HG02642 (cell line): Measurements from ENCODE around the gene HSPA4.

ENCODE experiments used
- ATAC-seq: cut with Tn5 transposase; IDR thresholded peaks from one replicate; pipeline ENCODE4 v1.9.1; 2021; ENCODE audit warnings: mild to moderate bottlenecking; ENCODE audit not compliant: unreplicated experiment, poor library complexity

The HSPA4 gene

GRCh38 chr5:133147815-133148567 lies 96.2 kb downstream of the HSPA4 start:
- ATAC-seq, result no peak

GRCh38 chr5:133149345-133149744 lies 97.5 kb downstream of the HSPA4 start:
- no peak for ATAC-seq

- no peak for ATAC-seq
Observed at GRCh38 chr5:133150909-133151544, 99.2 kb downstream of the HSPA4 start.

GRCh38 chr5:133154274-133155075 lies 102.7 kb downstream of the HSPA4 start:
- no peak for ATAC-seq

- ATAC-seq, result no peak
Observed at GRCh38 chr5:133155326-133155969, 103.6 kb downstream of the HSPA4 start.
